GM12878 (cell line): ENCODE measurements around the gene SOX6. TPM values are rescaled to one million over a fixed set of nuclear protein-coding genes. Genes with fewer than 3 reads are reported as not detected.

ENCODE experiments used
- ATAC-seq: fragments of 200-7000 bp; cut with Tn5 transposase; 3 replicates; pipeline ENCODE4 v1.9.1; 2020; ENCODE audit warnings: mild to moderate bottlenecking, moderate library complexity
- BruUV-seq: library from RNA; stranded (reverse); fragments of 400-500 nt; replicated peaks from 2 replicates; lab custom pipeline; 2021; lab: Mats Ljungman, UMichigan
- CTCF ChIA-PET: fragments of 300-600 bp; sonication (Branson Sonifier 250); formaldehyde crosslinking; extraction: SDS; loops from one replicate; lab custom pipeline; 2021; ENCODE audit warnings: inconsistent platforms; lab: Yijun Ruan, JAX
- POLR2A ChIA-PET: fragments of 350-600 bp; formaldehyde crosslinking; extraction: SDS; loops from one replicate; lab custom pipeline; 2021; ENCODE audit warnings: inconsistent platforms; lab: Charles Lee
- RAD21 ChIA-PET: fragments of 300-600 bp; sonication (Branson Sonifier 250); formaldehyde crosslinking; loops from one replicate; lab custom pipeline; 2023; ENCODE audit warnings: antibody characterized with exemption; ENCODE audit not compliant: unreplicated experiment; lab: Charles Lee
- SMC1A ChIA-PET: fragments of 300-600 bp; sonication (Branson Sonifier 250); formaldehyde crosslinking; loops from one replicate; lab custom pipeline; 2023; ENCODE audit not compliant: unreplicated experiment, uncharacterized antibody; lab: Charles Lee
- DNase-seq: peaks from one replicate; pipeline ENCODE4 v3.0.0-alpha.2; 2011; ENCODE audit warnings: low read depth, low spot score
- FAIRE-seq: peaks from 3 replicates; lab custom pipeline; 2011; peaks lifted over from hg19 to GRCh38; lab: Jason Lieb, UNC
- H2AFZ ChIP-seq: 2 replicates; pipeline ENCODE4 v1.6.0; 2011; ENCODE audit warnings: low read depth, low read length, control low read depth; ENCODE audit not compliant: control insufficient read depth
- H3K27ac ChIP-seq: 2 replicates; pipeline ENCODE4 v1.5.1; 2011; ENCODE audit warnings: control low read depth; ENCODE audit not compliant: control insufficient read depth, insufficient read depth
- H3K27me3 ChIP-seq, 2 experiments: replicated peaks in 1 of 2; 2 replicates each; pipeline versions ENCODE4 v1.6.0 to v1.6.1; 2011; ENCODE audit warnings: low read length in 1 of 2; ENCODE audit not compliant: control insufficient read depth in 2 of 2, insufficient read depth in 2 of 2
- H3K36me3 ChIP-seq, 2 experiments: 2 replicates each; pipeline ENCODE4 v1.5.1; 2011; ENCODE audit warnings: low read length in 1 of 2; ENCODE audit not compliant: control insufficient read depth in 2 of 2, insufficient read depth in 2 of 2
- H3K4me1 ChIP-seq: 2 replicates; pipeline ENCODE4 v1.6.1; 2011; ENCODE audit warnings: mild to moderate bottlenecking, low read length, moderate library complexity, mixed read lengths; ENCODE audit not compliant: control insufficient read depth, insufficient read depth
- H3K4me2 ChIP-seq: 2 replicates; pipeline ENCODE4 v1.6.0; 2011; ENCODE audit warnings: control low read depth; ENCODE audit not compliant: control insufficient read depth, insufficient read depth
- H3K4me3 ChIP-seq: fragments of 200-600 bp; sonication (generic); 2 replicates; pipeline ENCODE4 v1.5.1; 2016
- H3K79me2 ChIP-seq: 2 replicates; pipeline ENCODE4 v1.6.0; 2011; ENCODE audit warnings: low read length; ENCODE audit not compliant: control insufficient read depth, insufficient read depth
- H3K9ac ChIP-seq: 2 replicates; pipeline ENCODE4 v1.8.0; 2011; ENCODE audit warnings: low read length, control low read depth, mixed read lengths; ENCODE audit not compliant: control insufficient read depth, insufficient read depth
- H3K9me3 ChIP-seq: replicated peaks from 3 replicates; pipeline ENCODE4 v1.5.1; 2011; ENCODE audit warnings: mild to moderate bottlenecking, low read length; ENCODE audit not compliant: control insufficient read depth, insufficient read depth
- H4K20me1 ChIP-seq: 2 replicates; pipeline ENCODE4 v1.6.0; 2011; ENCODE audit not compliant: control insufficient read depth, insufficient read depth
- BHLHE40 ChIP-seq, 2 experiments: fragments of 450-650 bp in 1 of 2; IDR thresholded peaks; 2 replicates each; pipeline ENCODE4 v1.6.1; 2011 to 2017; ENCODE audit warnings: low read depth in 2 of 2, borderline replicate concordance in 1 of 2, improper control_type of control experiment in 1 of 2, low read length in 1 of 2, mild to moderate bottlenecking in 1 of 2
- BRCA1 ChIP-seq: IDR thresholded peaks from 2 replicates; pipeline ENCODE4 v1.6.1; 2011; ENCODE audit warnings: low read depth, low read length, improper control_type of control experiment
- CREB1 ChIP-seq: IDR thresholded peaks from 2 replicates; pipeline ENCODE4 v1.6.1; 2012; ENCODE audit warnings: low read depth, mild to moderate bottlenecking, inconsistent platforms
- ELK1 ChIP-seq: IDR thresholded peaks from 2 replicates; pipeline ENCODE4 v1.6.1; 2012; ENCODE audit warnings: low read depth, low read length, improper control_type of control experiment
- IKZF1 ChIP-seq: fragments of 450-650 bp; conservative IDR thresholded peaks from 2 replicates; pipeline ENCODE4 v1.6.1; 2017; ENCODE audit warnings: antibody characterized with exemption, mild to moderate bottlenecking
- LARP7 ChIP-seq: fragments of 450-650 bp; IDR thresholded peaks from 2 replicates; pipeline ENCODE4 v1.6.1; 2017; ENCODE audit warnings: mild to moderate bottlenecking
- RBBP5 ChIP-seq: fragments of 200-600 bp; sonication (generic); conservative IDR thresholded peaks from 2 replicates; pipeline ENCODE4 v1.6.1; 2016
- SIN3A ChIP-seq: IDR thresholded peaks from 2 replicates; pipeline ENCODE4 v1.6.1; 2012; ENCODE audit warnings: low read depth, low read length, improper control_type of control experiment
- SPI1 ChIP-seq: IDR thresholded peaks from 2 replicates; pipeline ENCODE4 v1.6.1; 2011; ENCODE audit warnings: low read depth, mild to moderate bottlenecking, low read length, moderate library complexity, borderline replicate concordance; ENCODE audit not compliant: insufficient read depth
- SREBF1 ChIP-seq: IDR thresholded peaks from 2 replicates; pipeline ENCODE4 v1.6.1; 2012; ENCODE audit warnings: mild to moderate bottlenecking, low read length
- USF1 ChIP-seq: IDR thresholded peaks from 2 replicates; pipeline ENCODE4 v1.6.1; 2011; ENCODE audit warnings: borderline replicate concordance, low read depth, mild to moderate bottlenecking, moderate library complexity, mixed read lengths, low read length; ENCODE audit not compliant: insufficient read depth; ENCODE audit errors: extremely low read length
- ZNF274 ChIP-seq: IDR thresholded peaks from one replicate; pipeline ENCODE4 v1.8.0; 2011; ENCODE audit not compliant: insufficient read length, insufficient read depth
- WGBS: methylation state at CpG from one replicate; pipeline ENCODE4 v1.1.6; 2016; ENCODE audit warnings: low lambda C conversion rate; ENCODE audit not compliant: insufficient replicate concordance, insufficient coverage; ENCODE audit errors: missing lambda C conversion rate; 5-methylcytosine and 5-hydroxymethylcytosine counted together
- in situ Hi-C: fragments of 300-500 bp; cut with MboI; formaldehyde crosslinking; loops from 9 replicates; pipeline ENCODE4 v1.14.3; 2018; ENCODE audit warnings: mixed read lengths
- intact Hi-C: fragments of 100-400 bp; cut with micrococcal nuclease; formaldehyde crosslinking; loops from one replicate; pipeline ENCODE4 v1.14.2; 2022; ENCODE audit not compliant: unreplicated experiment
- polyA plus RNA-seq, 11 experiments: library from polyadenylated mRNA; depleted of rRNA in 4 of 11; unstranded in 6 of 11; stranded (reverse) in 5 of 11; fragments of >200 nt; fragmentation: Nextera tagmentation in 4 of 11; fragmentation: Illumina TruSeq in 1 of 11; extraction: Ambion mirVana in 4 of 11; extraction: Trizol in 1 of 11; gene quantifications; 1 replicate in 1 of 11; 2 replicates in 10 of 11; pipeline versions ENCODE4 v1.2.1 to v1.2.3, GENCODE V29; 2011 to 2016; ENCODE audit warnings: inconsistent platforms in 2 of 11, missing spikeins in 2 of 11, low read depth in 1 of 11
- total RNA-seq, 4 experiments: library from RNA; depleted of rRNA in 3 of 4; stranded (reverse); fragments of >200 nt in 3 of 4; fragmentation: Illumina TruSeq in 1 of 4; extraction: Trizol in 1 of 4; gene quantifications; 2 replicates each; pipeline versions ENCODE4 v1.2.1 to v1.2.3, GENCODE V29; 2013 to 2021

Gene SOX6
- total and polyA plus RNA-seq, 10 of the 15 experiments (the other 5 are each of a cell fraction or from before 2014, with no cell fraction given) = 0.03 to 0.71 (median 0.29) TPM; not detected in 4

GRCh38 chr11:16404781-16405285, 48.5 kb upstream of the SOX6 start:
- no peak for FAIRE-seq
- no TSS peak for BruUV-seq
- Histone ChIP-seq H3K4me1 (no peaks in the 10 kb centered on the region), H3K9ac (no peak overlapping the region), H3K27me3 (no peaks in the 10 kb centered on the region), H3K27ac (no peak overlapping the region)
- no peak for ATAC-seq
- no peak for TF ChIP-seq RBBP5
- TF ChIP-seq SIN3A = no peak
- TF ChIP-seq SREBF1 = no peak
- TF ChIP-seq CREB1 = no peak
- TF ChIP-seq ZNF274 = no peak
- no peak for TF ChIP-seq IKZF1
- TF ChIP-seq SPI1 = no peak
- TF ChIP-seq, all 136 proteins: peak for 0
- no peaks in the 10 kb centered on the region for H3K9me3 ChIP-seq
- no peak overlapping the region for H3K4me3 ChIP-seq
- H3K36me3 ChIP-seq = no peaks in the 10 kb centered on the region
- no peak overlapping the region for H3K4me2 ChIP-seq
- no peak for DNase-seq
- H2AFZ ChIP-seq = no peak overlapping the region
- RAD21 ChIA-PET = no interaction called here
- in situ Hi-C loops = no loop called here
- no peaks in the 10 kb centered on the region for H4K20me1 ChIP-seq
- POLR2A ChIA-PET = no interaction called here
- intact Hi-C loops = no loop called here
- CTCF ChIA-PET = no interaction called here
- SMC1A ChIA-PET = no interaction called here
- 44% methylated on average over 4 of the region's 4 CpGs for WGBS
- no peaks in the 10 kb centered on the region for H3K79me2 ChIP-seq

- ChIA-PET POLR2A (no interaction called here), RAD21 (no interaction called here), CTCF (no interaction called here), SMC1A (no interaction called here)
- no peak for DNase-seq
- no peak overlapping the region for H3K27ac ChIP-seq
- no peaks in the 10 kb centered on the region for H3K27me3 ChIP-seq
- no peaks in the 10 kb centered on the region for H3K79me2 ChIP-seq
- no TSS peak for BruUV-seq
- in situ Hi-C loops = no loop called here
- 0% methylated on average over 1 of the region's 1 CpG for WGBS
- no peaks in the 10 kb centered on the region for H4K20me1 ChIP-seq
- H3K4me1 ChIP-seq = no peaks in the 10 kb centered on the region
- H2AFZ ChIP-seq = no peak overlapping the region
- no peaks in the 10 kb centered on the region for H3K9me3 ChIP-seq
- no peak overlapping the region for H3K9ac ChIP-seq
- FAIRE-seq = no peak
- TF ChIP-seq USF1 (no peak), BRCA1 (no peak), ELK1 (no peak), BHLHE40 (IDR thresholded peaks at IDR 0.05; ENCODE audit: borderline replicate concordance in 1 of 2, low read depth in 2 of 2, low read length in 1 of 2) (no peak), LARP7 (no peak)
- intact Hi-C loops = no loop called here
- ATAC-seq = no peak
- H3K4me2 ChIP-seq = no peak overlapping the region
- no peaks in the 10 kb centered on the region for H3K36me3 ChIP-seq
- no peak overlapping the region for H3K4me3 ChIP-seq
These were observed 47.5 kb upstream of the SOX6 start for GRCh38 chr11:16403851-16404250.
